GM06990 (cell line): Measurements from ENCODE around the gene PID1.
A peak's percentile ranks its signal among the peaks of the same experiment; 100 is the strongest.

Source experiments
- DNase-seq: peaks from one replicate; pipeline ENCODE4 v3.0.0-alpha.2; 2011; ENCODE audit not compliant: insufficient read length; ENCODE audit errors: extremely low read depth
- H3K27me3 ChIP-seq: replicated peaks from 2 replicates; pipeline ENCODE4 v1.6.0; 2011; ENCODE audit warnings: low read length; ENCODE audit not compliant: control insufficient read depth, insufficient read depth
- H3K36me3 ChIP-seq: 2 replicates; pipeline ENCODE4 v1.5.1; 2011; ENCODE audit warnings: low read length; ENCODE audit not compliant: control insufficient read depth, insufficient read depth
- H3K4me3 ChIP-seq: replicated peaks from 2 replicates; pipeline ENCODE4 v1.5.1; 2011; ENCODE audit warnings: low read depth, mild to moderate bottlenecking, control low read depth, low read length
- CTCF ChIP-seq: IDR thresholded peaks from 2 replicates; pipeline ENCODE4 v1.5.1; 2011; ENCODE audit warnings: low read length, control low read depth, mild to moderate bottlenecking, inconsistent platforms; ENCODE audit not compliant: insufficient read depth, poor library complexity, severe bottlenecking

Gene PID1

GRCh38 chr2:229130522-229130921, 140.6 kb downstream of the PID1 start:
- no peak for DNase-seq
- Histone ChIP-seq H3K27me3 (no peaks in the 10 kb centered on the region), H3K36me3 (no peaks in the 10 kb centered on the region), H3K4me3 (no peak overlapping the region)
- no peak for TF ChIP-seq CTCF

GRCh38 chr2:229129738-229130371, 141.2 kb downstream of the PID1 start:
- no peak for DNase-seq
- Histone ChIP-seq H3K36me3 (no peaks in the 10 kb centered on the region), H3K27me3 (no peaks in the 10 kb centered on the region), H3K4me3 (no peak overlapping the region)
- no peak for TF ChIP-seq CTCF

GRCh38 chr2:229127471-229127870, 143.6 kb downstream of the PID1 start:
- TF ChIP-seq CTCF: no peak
- no peak for DNase-seq
- no peak overlapping the region for H3K4me3 ChIP-seq
- H3K36me3 ChIP-seq: no peaks in the 10 kb centered on the region
- H3K27me3 ChIP-seq: no peaks in the 10 kb centered on the region

GRCh38 chr2:229126066-229126465, 145.0 kb downstream of the PID1 start:
- H3K4me3 ChIP-seq: no peak overlapping the region
- H3K36me3 ChIP-seq: no peaks in the 10 kb centered on the region
- no peaks in the 10 kb centered on the region for H3K27me3 ChIP-seq
- no peak for DNase-seq
- no peak for TF ChIP-seq CTCF

- DNase-seq: no peak
- Histone ChIP-seq H3K36me3 (no peaks in the 10 kb centered on the region), H3K4me3 (no peak overlapping the region), H3K27me3 (no peaks in the 10 kb centered on the region)
- no peak for TF ChIP-seq CTCF
These were observed 147.0 kb downstream of the PID1 start for GRCh38 chr2:229124136-229124535.

GRCh38 chr2:229118927-229119326, 152.2 kb downstream of the PID1 start:
- TF ChIP-seq CTCF: no peak
- peak; percentile 9 for DNase-seq
- Histone ChIP-seq H3K36me3 (no peaks in the 10 kb centered on the region), H3K27me3 (no peaks in the 10 kb centered on the region), H3K4me3 (no peak overlapping the region)
